Choroid plexus epithelial cell (primary cell): ENCODE data around the gene ASXL2.

Experiments used
- DNase-seq: peaks from one replicate; pipeline ENCODE4 v3.0.0-alpha.2; 2010; ENCODE audit warnings: low read depth
- H3K4me3 ChIP-seq: 2 replicates; pipeline ENCODE4 v1.5.1; 2011; ENCODE audit warnings: low read depth, mild to moderate bottlenecking, control low read depth, low read length, moderate library complexity
- CTCF ChIP-seq: conservative IDR thresholded peaks from 2 replicates; pipeline ENCODE4 v1.5.1; 2011; ENCODE audit warnings: low read depth, mild to moderate bottlenecking, control low read depth, inconsistent platforms, low read length, moderate library complexity

The ASXL2 gene

GRCh38 chr2:25817630-25818029, 60.7 kb downstream of the ASXL2 start:
- DNase-seq: no peak
- TF ChIP-seq CTCF: no peak
- no peak overlapping the region for H3K4me3 ChIP-seq

GRCh38 chr2:25817006-25817405, 61.3 kb downstream of the ASXL2 start:
- no peak for TF ChIP-seq CTCF
- no peak for DNase-seq
- no peak overlapping the region for H3K4me3 ChIP-seq

- no peak overlapping the region for H3K4me3 ChIP-seq
- DNase-seq: no peak
- TF ChIP-seq CTCF: no peak
Measured at GRCh38 chr2:25816249-25816648, 62.0 kb downstream of the ASXL2 start.

GRCh38 chr2:25814681-25815080, 63.6 kb downstream of the ASXL2 start:
- no peak for TF ChIP-seq CTCF
- H3K4me3 ChIP-seq: no peak overlapping the region
- no peak for DNase-seq

GRCh38 chr2:25810428-25810827, 67.9 kb downstream of the ASXL2 start:
- TF ChIP-seq CTCF: no peak
- H3K4me3 ChIP-seq: no peak overlapping the region
- DNase-seq: no peak

- TF ChIP-seq CTCF: no peak
- H3K4me3 ChIP-seq: no peak overlapping the region
- no peak for DNase-seq
Measured at GRCh38 chr2:25809646-25810045, 68.6 kb downstream of the ASXL2 start.

- no peak overlapping the region for H3K4me3 ChIP-seq
- no peak for DNase-seq
- no peak for TF ChIP-seq CTCF
Measured at GRCh38 chr2:25808006-25808383, 70.3 kb downstream of the ASXL2 start.
